SH-SY5Y (cell line): ENCODE results near the gene SLC28A2.

Experiments used
- GATA2 ChIP-seq: IDR thresholded peaks from 2 replicates; pipeline ENCODE4 v1.6.1; 2011; ENCODE audit warnings: mild to moderate bottlenecking, low read depth, low read length
- GATA3 ChIP-seq: IDR thresholded peaks from 2 replicates; pipeline ENCODE4 v1.6.1; 2011; ENCODE audit warnings: low read depth, mild to moderate bottlenecking, low read length, moderate library complexity

GRCh38 chr15:45224621-45225217 lies 27.3 kb upstream of the SLC28A2 start:
- TF ChIP-seq GATA3 (no peak), GATA2 (no peak)
